GM12874 (cell line): Measurements from ENCODE around the gene SMAD6.

Experiments
- TF ChIP-seq, protein P1 (sequence below): IDR thresholded peaks from 2 replicates; pipeline ENCODE4 v1.5.1; 2011; ENCODE audit warnings: low read depth, mild to moderate bottlenecking, control low read depth, low read length, moderate library complexity; ENCODE audit not compliant: insufficient read depth

The SMAD6 gene

DNA sequence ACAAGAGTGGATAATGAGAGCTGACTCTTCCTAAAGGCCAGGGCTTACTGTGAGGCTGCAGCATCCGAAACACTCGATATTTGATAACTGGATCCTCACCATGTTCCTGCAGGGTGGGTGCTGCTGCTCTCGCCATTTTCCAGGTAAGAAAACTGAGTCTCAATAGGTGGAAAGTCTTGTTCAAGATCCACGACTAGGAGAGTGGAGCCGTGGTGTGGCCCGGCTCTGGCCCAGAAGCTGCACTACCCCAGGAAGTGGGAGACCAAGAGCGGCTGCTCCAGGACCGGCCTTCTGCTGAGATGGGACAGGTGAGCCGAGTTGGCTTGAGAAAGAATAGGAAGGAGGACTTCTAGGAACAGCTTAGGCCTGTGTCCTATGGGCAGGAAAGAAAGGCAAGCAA lies 121.6 kb downstream of the SMAD6 start:
- TF ChIP-seq, protein P1, sequence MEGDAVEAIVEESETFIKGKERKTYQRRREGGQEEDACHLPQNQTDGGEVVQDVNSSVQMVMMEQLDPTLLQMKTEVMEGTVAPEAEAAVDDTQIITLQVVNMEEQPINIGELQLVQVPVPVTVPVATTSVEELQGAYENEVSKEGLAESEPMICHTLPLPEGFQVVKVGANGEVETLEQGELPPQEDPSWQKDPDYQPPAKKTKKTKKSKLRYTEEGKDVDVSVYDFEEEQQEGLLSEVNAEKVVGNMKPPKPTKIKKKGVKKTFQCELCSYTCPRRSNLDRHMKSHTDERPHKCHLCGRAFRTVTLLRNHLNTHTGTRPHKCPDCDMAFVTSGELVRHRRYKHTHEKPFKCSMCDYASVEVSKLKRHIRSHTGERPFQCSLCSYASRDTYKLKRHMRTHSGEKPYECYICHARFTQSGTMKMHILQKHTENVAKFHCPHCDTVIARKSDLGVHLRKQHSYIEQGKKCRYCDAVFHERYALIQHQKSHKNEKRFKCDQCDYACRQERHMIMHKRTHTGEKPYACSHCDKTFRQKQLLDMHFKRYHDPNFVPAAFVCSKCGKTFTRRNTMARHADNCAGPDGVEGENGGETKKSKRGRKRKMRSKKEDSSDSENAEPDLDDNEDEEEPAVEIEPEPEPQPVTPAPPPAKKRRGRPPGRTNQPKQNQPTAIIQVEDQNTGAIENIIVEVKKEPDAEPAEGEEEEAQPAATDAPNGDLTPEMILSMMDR, result no peak

- TF ChIP-seq, protein P1, result no peak
Observed at GRCh38 chr15:66824424-66824823, 122.4 kb downstream of the SMAD6 start.

DNA sequence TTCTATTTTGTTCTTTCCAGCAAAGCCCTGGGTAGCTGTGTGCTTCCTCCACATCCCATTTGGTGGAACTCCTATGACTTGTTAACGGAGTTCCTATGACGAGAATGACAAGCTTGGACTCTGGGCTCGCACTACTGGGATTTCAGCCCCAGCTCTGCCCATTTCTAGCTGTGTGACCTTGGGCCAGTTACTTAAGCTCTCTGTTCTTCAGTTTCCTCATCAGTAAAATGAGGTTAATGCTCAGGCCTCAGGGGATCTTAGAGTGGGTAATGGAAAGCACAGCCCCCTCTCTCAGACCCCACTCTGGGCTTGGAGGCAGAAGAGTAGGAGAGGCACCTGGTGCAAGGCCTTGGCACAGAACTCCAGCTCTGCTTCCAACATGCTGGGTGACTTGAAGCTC lies 123.1 kb downstream of the SMAD6 start:
- TF ChIP-seq, protein P1, result no peak

DNA sequence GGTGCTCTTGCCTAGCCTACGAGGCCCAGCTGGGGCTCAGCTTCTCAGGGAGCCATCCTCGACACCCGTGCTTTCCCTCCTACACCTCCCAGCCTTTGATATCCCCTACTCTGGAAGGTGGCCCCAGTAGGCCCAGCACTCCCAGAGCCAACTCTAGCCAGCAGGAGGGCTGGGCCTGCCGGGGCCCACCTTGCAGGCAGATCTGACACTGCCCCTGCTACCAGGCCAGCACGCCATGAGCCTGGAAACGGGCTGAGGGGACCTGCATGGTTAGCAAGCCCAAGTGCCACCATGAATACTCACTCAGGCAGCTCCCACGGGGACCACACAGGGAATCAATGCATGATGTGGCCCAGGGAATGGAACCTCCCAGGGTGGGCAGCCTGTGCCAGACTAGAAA lies 123.7 kb downstream of the SMAD6 start:
- TF ChIP-seq, protein P1, result no peak

DNA sequence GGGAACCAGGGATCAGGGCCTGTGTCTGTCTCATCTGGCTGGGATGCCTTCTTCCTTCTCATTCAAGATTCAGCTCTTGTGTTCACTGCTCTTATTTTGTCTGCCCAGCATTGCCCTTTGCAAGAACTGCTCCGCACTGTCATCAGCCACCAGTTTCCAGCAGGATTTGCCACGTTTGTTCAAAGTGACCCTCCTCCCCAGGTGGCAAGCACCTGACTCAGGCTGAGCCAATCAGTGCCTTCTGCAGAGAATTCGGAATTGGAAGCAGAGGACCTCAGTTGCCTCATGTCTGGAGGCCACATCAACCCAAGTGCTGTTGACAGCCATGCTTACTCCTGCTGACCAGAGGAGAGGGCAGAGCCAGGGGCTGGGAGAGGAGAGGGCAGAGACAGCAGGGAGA lies 124.5 kb downstream of the SMAD6 start:
- TF ChIP-seq, protein P1, result no peak

GRCh38 chr15:66827039-66827697 lies 125.1 kb downstream of the SMAD6 start:
- TF ChIP-seq, protein P1, result no peak

DNA sequence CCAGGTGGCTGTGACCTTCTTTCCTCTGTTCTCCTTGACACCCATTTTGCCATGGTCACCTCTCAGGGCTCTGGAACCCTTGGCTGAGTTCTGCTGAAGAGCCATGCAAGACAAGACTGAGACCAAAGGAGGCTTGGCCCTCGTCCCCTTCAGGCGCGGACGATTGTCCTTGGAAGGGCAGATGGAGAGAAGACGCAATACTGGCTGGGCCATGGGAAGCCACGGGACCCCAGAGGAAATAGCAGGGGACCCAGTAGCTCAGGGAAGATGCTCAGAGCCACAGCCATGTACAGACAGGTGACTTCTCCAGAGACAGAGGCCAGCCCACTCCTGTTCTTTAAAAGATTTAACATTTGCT lies 125.6 kb downstream of the SMAD6 start:
- TF ChIP-seq, protein P1, result no peak
